Endothelial cell of umbilical vein (primary cell): ENCODE results near the gene ESRRA. TPM values are rescaled to one million over a fixed set of nuclear protein-coding genes. Genes with fewer than 3 reads are reported as not detected.

ENCODE experiments used
- BruUV-seq: library from RNA; stranded (reverse); fragments of 400-500 nt; replicated peaks from 2 replicates; lab custom pipeline; 2021; lab: Mats Ljungman, UMichigan
- CTCF ChIA-PET: fragments of 300-600, 350-600 bp; sonication (Branson Sonifier 250); formaldehyde crosslinking; loops from one replicate; lab custom pipeline; 2021; ENCODE audit warnings: antibody characterized with exemption, inconsistent platforms; lab: Charles Lee
- POLR2A ChIA-PET: fragments of 300-600, 350-600 bp; sonication (Branson Sonifier 250); formaldehyde crosslinking; loops from one replicate; lab custom pipeline; 2021; ENCODE audit warnings: antibody characterized with exemption, inconsistent platforms; lab: Charles Lee
- DNase-seq: peaks from one replicate; pipeline ENCODE4 v3.0.0-alpha.2; 2011; ENCODE audit warnings: low read depth, low spot score
- FAIRE-seq: peaks from 2 replicates; lab custom pipeline; 2011; peaks lifted over from hg19 to GRCh38; lab: Jason Lieb, UNC
- H2AFZ ChIP-seq: 2 replicates; pipeline ENCODE4 v1.6.0; 2012; ENCODE audit warnings: low read depth, low read length, control low read depth, inconsistent platforms
- H3K27ac ChIP-seq: 2 replicates; pipeline ENCODE4 v1.5.1; 2011; ENCODE audit warnings: low read depth, mild to moderate bottlenecking, control low read depth, low read length, moderate library complexity; ENCODE audit not compliant: insufficient read depth
- H3K27me3 ChIP-seq, 2 experiments: 2 replicates each; pipeline versions ENCODE4 v1.6.0 to v1.6.1; 2011; ENCODE audit warnings: low read length in 2 of 2, mixed read lengths in 1 of 2; ENCODE audit not compliant: control insufficient read depth in 2 of 2, insufficient read depth in 2 of 2
- H3K36me3 ChIP-seq, 2 experiments: 2 replicates in 1 of 2; 3 replicates in 1 of 2; pipeline ENCODE4 v1.5.1; 2011; ENCODE audit warnings: low read length in 2 of 2, mild to moderate bottlenecking in 1 of 2, moderate library complexity in 1 of 2; ENCODE audit not compliant: control insufficient read depth in 2 of 2, insufficient read depth in 2 of 2; ENCODE audit errors: extremely low read depth in 1 of 2
- H3K4me1 ChIP-seq: 3 replicates; pipeline ENCODE4 v1.5.1; 2011; ENCODE audit warnings: mild to moderate bottlenecking, low read length; ENCODE audit not compliant: control insufficient read depth, insufficient read depth; ENCODE audit errors: extremely low read depth
- H3K4me2 ChIP-seq: 2 replicates; pipeline ENCODE4 v1.6.1; 2011; ENCODE audit warnings: low read length, control low read depth, mixed read lengths; ENCODE audit not compliant: insufficient read depth
- H3K4me3 ChIP-seq, 3 experiments: fragments of 200-600 bp in 1 of 3; sonication (generic), shearing (Covaris generic) in 1 of 3; replicated peaks in 1 of 3; 2 replicates each; pipeline ENCODE4 v1.5.1; 2011 to 2016; ENCODE audit warnings: control low read depth in 3 of 3, low read length in 3 of 3, mild to moderate bottlenecking in 2 of 3, inconsistent platforms in 1 of 3, low read depth in 1 of 3, moderate library complexity in 1 of 3; ENCODE audit not compliant: insufficient read depth in 1 of 3
- H3K79me2 ChIP-seq: 2 replicates; pipeline ENCODE4 v1.6.0; 2012; ENCODE audit warnings: low read length, inconsistent platforms; ENCODE audit not compliant: control insufficient read depth, insufficient read depth
- H3K9ac ChIP-seq: replicated peaks from 2 replicates; pipeline ENCODE3; 2011; ENCODE audit warnings: low read length, control low read depth; ENCODE audit not compliant: insufficient read depth; ENCODE audit errors: extremely low read depth
- H3K9me1 ChIP-seq: replicated peaks from 3 replicates; pipeline ENCODE4 v1.6.0; 2011; ENCODE audit warnings: mild to moderate bottlenecking, low read length; ENCODE audit not compliant: control insufficient read depth, insufficient read depth; ENCODE audit errors: extremely low read depth
- H3K9me3 ChIP-seq: replicated peaks from 2 replicates; pipeline ENCODE4 v1.5.1; 2012; ENCODE audit warnings: low read length, inconsistent platforms; ENCODE audit not compliant: control insufficient read depth, insufficient read depth
- H4K20me1 ChIP-seq: replicated peaks from 2 replicates; pipeline ENCODE3; 2011; ENCODE audit warnings: mild to moderate bottlenecking, low read length; ENCODE audit not compliant: control insufficient read depth, insufficient read depth; ENCODE audit errors: extremely low read depth
- CTCF ChIP-seq, 2 donors: IDR thresholded peaks; 1 replicate in 1 of 2; 2 replicates in 1 of 2; pipeline ENCODE4 v1.5.1; 2011; ENCODE audit warnings: low read length in 2 of 2, mild to moderate bottlenecking in 2 of 2, moderate library complexity in 2 of 2, control low read depth in 1 of 2, inconsistent platforms in 1 of 2, low read depth in 1 of 2; ENCODE audit not compliant: insufficient read depth in 1 of 2; ENCODE audit errors: extremely low read depth in 1 of 2
- EZH2 ChIP-seq: IDR thresholded peaks from 2 replicates; pipeline ENCODE4 v1.6.1; 2012; ENCODE audit warnings: borderline replicate concordance, low read depth, mild to moderate bottlenecking, moderate library complexity, low read length, inconsistent platforms; ENCODE audit not compliant: severe bottlenecking
- FOS ChIP-seq: IDR thresholded peaks from 2 replicates; pipeline ENCODE4 v1.6.1; 2011; ENCODE audit warnings: mild to moderate bottlenecking, low read length, moderate library complexity, borderline replicate concordance; ENCODE audit not compliant: insufficient read depth
- GATA2 ChIP-seq: IDR thresholded peaks from 2 replicates; pipeline ENCODE4 v1.7.0; 2011; ENCODE audit warnings: low read depth, mild to moderate bottlenecking, moderate library complexity, mixed read lengths, low read length; ENCODE audit not compliant: insufficient read length, insufficient read depth
- JUN ChIP-seq: IDR thresholded peaks from 2 replicates; pipeline ENCODE4 v1.6.1; 2011; ENCODE audit warnings: borderline replicate concordance, low read depth; ENCODE audit not compliant: insufficient read length, insufficient read depth
- MAX ChIP-seq: IDR thresholded peaks from 2 replicates; pipeline ENCODE4 v1.6.1; 2011; ENCODE audit not compliant: insufficient read depth, insufficient read length
- MYC ChIP-seq: IDR thresholded peaks from one replicate; pipeline ENCODE4 v1.6.1; 2011; ENCODE audit warnings: mild to moderate bottlenecking, low read depth, low read length
- POLR2A ChIP-seq: IDR thresholded peaks from 2 replicates; pipeline ENCODE4 v1.6.1; 2012; ENCODE audit warnings: low read depth, mild to moderate bottlenecking, control low read depth, low read length
- POLR2AphosphoS5 ChIP-seq: IDR thresholded peaks from 2 replicates; pipeline ENCODE4 v1.6.1; 2012; ENCODE audit warnings: low read depth, mild to moderate bottlenecking, control low read depth, low read length, moderate library complexity; ENCODE audit not compliant: insufficient read depth
- dilution Hi-C: fragments of 300-500 bp; cut with MboI; formaldehyde crosslinking; loops from one replicate; pipeline ENCODE4 v1.15.0; 2019; ENCODE audit warnings: low sequenced_read_pairs; ENCODE audit not compliant: extremely low pct_ligation_motif_present
- intact Hi-C: fragments of 100-400 bp; cut with micrococcal nuclease; formaldehyde crosslinking; loops from one replicate; pipeline ENCODE4 v1.10.0; 2022
- polyA plus RNA-seq, 4 experiments: library from polyadenylated mRNA; depleted of rRNA in 3 of 4; stranded (reverse) in 3 of 4; unstranded in 1 of 4; fragments of >200 nt; gene quantifications; 2 replicates each; pipeline versions ENCODE4 v1.2.1 to v1.2.3, GENCODE V29; 2011 to 2012; ENCODE audit warnings: missing spikeins in 1 of 4
- total RNA-seq: library from RNA; stranded (reverse); gene quantifications from 2 replicates; pipeline ENCODE4 v1.2.3, GENCODE V29; 2021

ESRRA gene
- total and polyA plus RNA-seq, 2 donors (not counting 3 experiments of a cell fraction or from before 2014, with no cell fraction given) = 17.2 to 37.4 TPM

DNA sequence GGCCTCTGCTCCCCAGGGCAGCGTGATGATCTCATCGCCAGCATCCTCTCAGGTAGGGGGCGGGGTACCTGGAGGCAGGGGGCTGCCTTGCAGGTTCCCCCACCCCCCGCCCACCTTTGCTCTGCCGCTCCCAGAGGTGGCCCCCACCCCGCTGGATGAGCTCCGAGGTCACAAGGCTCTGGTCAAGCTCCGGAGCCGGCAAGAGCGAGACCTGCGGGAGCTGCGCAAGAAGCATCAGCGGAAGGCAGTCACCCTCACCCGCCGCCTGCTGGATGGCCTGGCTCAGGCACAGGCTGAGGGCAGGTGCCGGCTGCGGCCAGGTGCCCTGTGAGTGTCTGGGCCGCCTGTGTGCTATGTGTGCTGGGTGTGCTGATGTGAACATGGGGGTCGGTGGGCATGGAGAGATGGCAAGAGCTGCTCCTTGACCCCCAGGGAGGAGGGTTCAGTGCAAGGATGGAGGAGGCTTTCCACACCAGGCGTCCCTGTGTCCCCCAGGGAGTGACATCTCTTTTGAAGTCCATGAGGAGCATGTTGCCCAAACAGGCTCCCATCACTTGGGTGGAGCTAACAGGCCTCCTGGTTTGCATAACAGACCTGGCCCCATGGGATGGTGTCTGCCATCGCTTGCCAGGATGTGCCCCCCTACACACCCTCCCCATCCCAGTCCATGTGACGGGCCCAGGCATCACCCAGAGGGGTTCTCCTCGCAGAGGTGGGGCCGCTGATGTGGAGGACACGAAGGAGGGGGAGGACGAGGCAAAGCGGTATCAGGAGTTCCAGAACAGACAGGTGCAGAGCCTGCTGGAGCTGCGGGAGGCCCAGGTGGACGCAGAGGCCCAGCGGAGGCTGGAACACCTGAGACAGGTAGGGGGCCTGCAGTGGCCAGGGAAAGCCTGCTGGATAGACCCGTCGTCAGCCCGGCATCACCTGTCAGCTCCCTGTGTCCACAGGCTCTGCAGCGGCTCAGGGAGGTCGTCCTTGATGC, 39.9 kb upstream of the ESRRA start:
- Histone ChIP-seq H3K4me1 (peaks cover 49% of the 10 kb centered on the region), H4K20me1 (no peaks in the 10 kb centered on the region), H3K36me3 (peaks cover 4 to 19% of the 10 kb centered on the region in 2 experiments), H3K79me2 (no peaks in the 10 kb centered on the region), H3K4me2 (no peak overlapping the region), H2AFZ (no peak overlapping the region), H3K27ac (no peak overlapping the region), H3K9me1 (no peaks in the 10 kb centered on the region), H3K27me3 (no peaks in the 10 kb centered on the region), H3K9me3 (no peaks in the 10 kb centered on the region), H3K9ac (no peak overlapping the region), H3K4me3 (no peak overlapping the region)
- no peak for TF ChIP-seq GATA2
- no peak for TF ChIP-seq POLR2A
- no peak for TF ChIP-seq MYC
- no peak for TF ChIP-seq JUN
- no peak for TF ChIP-seq POLR2AphosphoS5
- no peak for TF ChIP-seq EZH2
- TF ChIP-seq FOS = no peak
- no peak for TF ChIP-seq MAX
- no peak for TF ChIP-seq CTCF (IDR thresholded peaks at IDR 0.05; ENCODE audit: extremely low read depth in 1 of 2, insufficient read depth in 1 of 2, low read depth in 1 of 2, low read length in 2 of 2)
- dilution Hi-C loops = no loop called here
- no TSS peak for BruUV-seq
- CTCF ChIA-PET = interaction anchor here (0.9 to 4.8 kb wide), 6 partner anchors 14 to 90 kb away, joined by 3 to 57 read pairs (median 4); partner anchors contain the start of genes BAD, CATSPERZ and PLCB3
- no peak for FAIRE-seq
- DNase-seq = no peak
- POLR2A ChIA-PET = no interaction called here
- intact Hi-C loops = no loop called here
